ENCODE measurements around the gene AVPR1A. TPM values are rescaled to one million over a fixed set of nuclear protein-coding genes. Genes with fewer than 3 reads are reported as not detected.

Gene AVPR1A
- total RNA-seq, 1 experiment from 2014 or later = 0.07 TPM

DNA sequence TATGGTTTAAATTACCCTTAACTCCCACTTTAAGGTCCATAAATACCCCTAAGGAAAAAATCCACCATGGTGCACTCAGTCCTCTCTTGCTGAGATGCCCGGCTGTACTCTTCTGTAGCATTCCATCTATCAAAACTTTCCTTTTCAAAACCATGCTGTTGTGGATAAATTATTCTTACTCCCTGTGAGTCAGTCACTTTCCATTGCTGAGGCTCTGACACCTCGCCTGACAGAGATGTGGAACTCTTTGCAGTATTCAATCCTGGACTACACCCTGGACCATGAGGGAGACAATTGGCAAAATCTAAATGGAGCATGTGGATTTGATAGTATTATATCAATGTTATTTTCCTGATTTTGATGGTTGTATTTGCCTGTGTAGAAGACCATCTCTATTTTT is 49.1 kb downstream of the AVPR1A start:
- H3K9me3 ChIP-seq (ENCODE audit: control insufficient read depth in 1 of 2, insufficient read depth in 1 of 2, low read depth in 1 of 2, low read length in 2 of 2) = no peaks in the 10 kb centered on the region
- H3K79me2 ChIP-seq (ENCODE audit: insufficient read depth, low read length) = no peaks in the 10 kb centered on the region
- ChIA-PET RAD21 (ENCODE audit: low non-redundant PET in 1 of 2, low total read pairs in 2 of 2, uncharacterized antibody in 2 of 2, unreplicated experiment in 2 of 2) (no interaction called here), CTCF (no interaction called here), POLR2A (no interaction called here)
- DNase-seq (ENCODE audit: low read depth, low spot score) = no peak
- H3K4me2 ChIP-seq (ENCODE audit: low read length) = no peak overlapping the region
- TF ChIP-seq ZNF274 (IDR thresholded peaks at IDR 0.05; ENCODE audit: low read depth, low read length) (no peak), TCF7L2 (IDR thresholded peaks at IDR 0.05; ENCODE audit: borderline replicate concordance, extremely low read depth, insufficient read depth, insufficient read length) (no peak), REST (IDR thresholded peaks at IDR 0.05; ENCODE audit: low read depth) (no peak), CBX3 (IDR thresholded peaks at IDR 0.05; ENCODE audit: low read depth) (no peak), ELF1 (IDR thresholded peaks at IDR 0.05; ENCODE audit: borderline replicate concordance, low read depth) (no peak), POLR2AphosphoS5 (IDR thresholded peaks at IDR 0.05; ENCODE audit: low read depth, low read length) (no peak), CEBPB (IDR thresholded peaks at IDR 0.05; ENCODE audit: low read depth) (no peak), EGR1 (IDR thresholded peaks at IDR 0.05; ENCODE audit: low read depth) (no peak), POLR2A (IDR thresholded peaks at IDR 0.05; ENCODE audit: borderline replicate concordance, extremely low read depth, insufficient read depth, insufficient read length) (no peak), YY1 (IDR thresholded peaks at IDR 0.05; ENCODE audit: extremely low read depth, insufficient replicate concordance, low read depth, low read length) (no peak)
- TF ChIP-seq, protein P1, sequence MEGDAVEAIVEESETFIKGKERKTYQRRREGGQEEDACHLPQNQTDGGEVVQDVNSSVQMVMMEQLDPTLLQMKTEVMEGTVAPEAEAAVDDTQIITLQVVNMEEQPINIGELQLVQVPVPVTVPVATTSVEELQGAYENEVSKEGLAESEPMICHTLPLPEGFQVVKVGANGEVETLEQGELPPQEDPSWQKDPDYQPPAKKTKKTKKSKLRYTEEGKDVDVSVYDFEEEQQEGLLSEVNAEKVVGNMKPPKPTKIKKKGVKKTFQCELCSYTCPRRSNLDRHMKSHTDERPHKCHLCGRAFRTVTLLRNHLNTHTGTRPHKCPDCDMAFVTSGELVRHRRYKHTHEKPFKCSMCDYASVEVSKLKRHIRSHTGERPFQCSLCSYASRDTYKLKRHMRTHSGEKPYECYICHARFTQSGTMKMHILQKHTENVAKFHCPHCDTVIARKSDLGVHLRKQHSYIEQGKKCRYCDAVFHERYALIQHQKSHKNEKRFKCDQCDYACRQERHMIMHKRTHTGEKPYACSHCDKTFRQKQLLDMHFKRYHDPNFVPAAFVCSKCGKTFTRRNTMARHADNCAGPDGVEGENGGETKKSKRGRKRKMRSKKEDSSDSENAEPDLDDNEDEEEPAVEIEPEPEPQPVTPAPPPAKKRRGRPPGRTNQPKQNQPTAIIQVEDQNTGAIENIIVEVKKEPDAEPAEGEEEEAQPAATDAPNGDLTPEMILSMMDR (IDR thresholded peaks at IDR 0.05 in 2 of 3, conservative IDR thresholded peaks at IDR 0.05 in 1 of 3; ENCODE audit: borderline replicate concordance in 1 of 3, insufficient read depth in 1 of 3, low read depth in 2 of 3, low read length in 2 of 3) = no peak
- no peak overlapping the region for H3K4me3 ChIP-seq (replicated peaks in 1 of 2; ENCODE audit: low read depth in 1 of 2, low read length in 2 of 2)
- no peak overlapping the region for H2AFZ ChIP-seq (ENCODE audit: low read depth, low read length, poor library complexity, severe bottlenecking)
- H3K27me3 ChIP-seq (ENCODE audit: insufficient read depth, low read length) = no peaks in the 10 kb centered on the region
- H4K20me1 ChIP-seq (ENCODE audit: insufficient read depth) = no peaks in the 10 kb centered on the region
- BruUV-seq (replicated peaks) = no TSS peak
- no peak overlapping the region for H3K9ac ChIP-seq (ENCODE audit: low read length)
- no peak overlapping the region for H3K27ac ChIP-seq (ENCODE audit: low read depth, low read length)
- H3K36me3 ChIP-seq (ENCODE audit: control insufficient read depth in 1 of 2, insufficient read depth in 2 of 2, low read length in 2 of 2) = no peaks in the 10 kb centered on the region
- no peak for ATAC-seq
- no peaks in the 10 kb centered on the region for H3K4me1 ChIP-seq (ENCODE audit: control insufficient read depth in 1 of 2, insufficient read depth in 2 of 2, low read length in 2 of 2)
- intact Hi-C loops (cut with micrococcal nuclease) = loop anchor here (5.0 to 10.0 kb wide), 2 partner anchors 663 to 1155 kb away; no protein-coding TSS in a partner anchor
- no peaks in the 10 kb centered on the region for H3K9me2 ChIP-seq (ENCODE audit: insufficient read depth)
